ENCODE data around the gene WHRN. TPM values are rescaled to one million over a fixed set of nuclear protein-coding genes. Genes with fewer than 3 reads are reported as not detected.

The WHRN gene
- total and polyA plus RNA-seq, 2 experiments from 2014 or later, result 8.3 to 8.9 TPM

DNA sequence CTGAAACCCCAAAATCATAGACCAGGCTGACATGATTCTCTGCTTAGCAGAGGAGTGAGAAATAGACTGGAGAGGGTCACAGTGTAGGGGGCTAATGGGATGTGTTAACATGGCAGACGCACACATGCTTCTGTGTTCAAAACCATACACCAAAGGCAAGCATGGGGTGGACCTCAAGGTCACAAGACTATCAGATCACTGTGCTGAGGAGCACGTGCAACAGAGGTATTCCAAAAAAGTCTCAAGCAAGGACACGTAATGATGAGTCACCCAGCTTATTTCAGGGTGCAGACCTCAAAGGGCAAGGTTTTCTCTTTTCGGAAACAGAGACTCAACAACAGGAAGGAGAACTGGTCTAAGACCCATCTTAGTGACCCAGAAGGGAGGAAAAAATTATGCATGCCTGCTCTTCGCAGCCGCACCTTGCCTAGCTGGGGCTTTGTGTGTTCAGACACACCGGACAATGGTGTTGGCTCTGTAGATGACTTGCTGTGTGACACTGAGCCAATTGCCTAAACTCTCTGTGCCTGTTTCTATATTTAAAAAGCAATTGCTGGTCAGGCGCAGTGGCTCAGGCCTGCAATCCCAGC, 20.3 kb downstream of the WHRN start:
- no peaks in the 10 kb centered on the region for H3K9me2 ChIP-seq (ENCODE audit: insufficient read depth)
- DNase-seq (ENCODE audit: low spot score) (no peak), ATAC-seq (no peak)
- H3K27me3 Mint-ChIP-seq (ENCODE audit: insufficient read depth, low read depth, poor library complexity), result peaks cover 3% of the 10 kb centered on the region
- H3K27ac ChIP-seq (ENCODE audit: low read depth), result no peak overlapping the region
- no peak overlapping the region for H3K4me2 ChIP-seq
- no peaks in the 10 kb centered on the region for H3K36me3 Mint-ChIP-seq (ENCODE audit: low read depth)
- no peaks in the 10 kb centered on the region for H3K79me2 ChIP-seq (replicated peaks; ENCODE audit: insufficient read depth)
- no peaks in the 10 kb centered on the region for H3K36me3 ChIP-seq (ENCODE audit: insufficient read depth)
- H3F3A ChIP-seq (replicated peaks; ENCODE audit: low read depth), result no peaks in the 10 kb centered on the region
- no peaks in the 10 kb centered on the region for H3K27me3 ChIP-seq (ENCODE audit: insufficient read depth)
- no peaks in the 10 kb centered on the region for H3K9me3 Mint-ChIP-seq
- H3K4me3 ChIP-seq, result no peak overlapping the region
- H4K20me1 ChIP-seq (replicated peaks; ENCODE audit: insufficient read depth), result no peaks in the 10 kb centered on the region; the same call in 1 of the 2 replicates
- H3K4me3 Mint-ChIP-seq, result no peak overlapping the region
- H3K4me1 Mint-ChIP-seq, result peaks cover 11% of the 10 kb centered on the region; the same call in 2 of the 3 replicates
- no peak overlapping the region for H3K27ac Mint-ChIP-seq
- no peak overlapping the region for H2AFZ ChIP-seq
- no peak for TF ChIP-seq CTCF (conservative IDR thresholded peaks at IDR 0.05; ENCODE audit: low read depth in 2 of 2)
- H3K4me1 ChIP-seq (ENCODE audit: insufficient read depth), result no peaks in the 10 kb centered on the region

- DNase-seq (ENCODE audit: low spot score), result no peak
- Histone ChIP-seq H3K4me3 (no peak overlapping the region), H3K36me3 (ENCODE audit: insufficient read depth) (no peaks in the 10 kb centered on the region), H3K27ac (ENCODE audit: low read depth) (no peak overlapping the region), H3K4me1 (ENCODE audit: insufficient read depth) (no peaks in the 10 kb centered on the region), H3K9me2 (ENCODE audit: insufficient read depth) (no peaks in the 10 kb centered on the region), H4K20me1 (replicated peaks; ENCODE audit: insufficient read depth) (no peaks in the 10 kb centered on the region), H3K79me2 (replicated peaks; ENCODE audit: insufficient read depth) (no peaks in the 10 kb centered on the region), H3K27me3 (ENCODE audit: insufficient read depth) (no peaks in the 10 kb centered on the region), H2AFZ (no peak overlapping the region), H3F3A (replicated peaks; ENCODE audit: low read depth) (no peaks in the 10 kb centered on the region), H3K4me2 (no peak overlapping the region)
- H3K27ac Mint-ChIP-seq, result no peak overlapping the region
- H3K36me3 Mint-ChIP-seq (ENCODE audit: low read depth), result no peaks in the 10 kb centered on the region
- H3K9me3 Mint-ChIP-seq, result no peaks in the 10 kb centered on the region
- ATAC-seq, result no peak
- peaks cover 11% of the 10 kb centered on the region; the same call in 2 of the 3 replicates for H3K4me1 Mint-ChIP-seq
- H3K4me3 Mint-ChIP-seq, result no peak overlapping the region
- peaks cover 3% of the 10 kb centered on the region for H3K27me3 Mint-ChIP-seq (ENCODE audit: insufficient read depth, low read depth, poor library complexity)
- TF ChIP-seq ZNF462 (CRISPR knock-in tag; IDR thresholded peaks at IDR 0.05) (no peak), EZH2phosphoT487 (IDR thresholded peaks at IDR 0.05; ENCODE audit: unreplicated experiment) (no peak), ETS1 (IDR thresholded peaks at IDR 0.05) (no peak), POLR2AphosphoS5 (IDR thresholded peaks at IDR 0.05; ENCODE audit: low read depth) (no peak), STAT1 (IDR thresholded peaks at IDR 0.05; ENCODE audit: unreplicated experiment) (no peak), ZNF114 (CRISPR knock-in tag; IDR thresholded peaks at IDR 0.05) (no peak)
- TF ChIP-seq, protein P1, sequence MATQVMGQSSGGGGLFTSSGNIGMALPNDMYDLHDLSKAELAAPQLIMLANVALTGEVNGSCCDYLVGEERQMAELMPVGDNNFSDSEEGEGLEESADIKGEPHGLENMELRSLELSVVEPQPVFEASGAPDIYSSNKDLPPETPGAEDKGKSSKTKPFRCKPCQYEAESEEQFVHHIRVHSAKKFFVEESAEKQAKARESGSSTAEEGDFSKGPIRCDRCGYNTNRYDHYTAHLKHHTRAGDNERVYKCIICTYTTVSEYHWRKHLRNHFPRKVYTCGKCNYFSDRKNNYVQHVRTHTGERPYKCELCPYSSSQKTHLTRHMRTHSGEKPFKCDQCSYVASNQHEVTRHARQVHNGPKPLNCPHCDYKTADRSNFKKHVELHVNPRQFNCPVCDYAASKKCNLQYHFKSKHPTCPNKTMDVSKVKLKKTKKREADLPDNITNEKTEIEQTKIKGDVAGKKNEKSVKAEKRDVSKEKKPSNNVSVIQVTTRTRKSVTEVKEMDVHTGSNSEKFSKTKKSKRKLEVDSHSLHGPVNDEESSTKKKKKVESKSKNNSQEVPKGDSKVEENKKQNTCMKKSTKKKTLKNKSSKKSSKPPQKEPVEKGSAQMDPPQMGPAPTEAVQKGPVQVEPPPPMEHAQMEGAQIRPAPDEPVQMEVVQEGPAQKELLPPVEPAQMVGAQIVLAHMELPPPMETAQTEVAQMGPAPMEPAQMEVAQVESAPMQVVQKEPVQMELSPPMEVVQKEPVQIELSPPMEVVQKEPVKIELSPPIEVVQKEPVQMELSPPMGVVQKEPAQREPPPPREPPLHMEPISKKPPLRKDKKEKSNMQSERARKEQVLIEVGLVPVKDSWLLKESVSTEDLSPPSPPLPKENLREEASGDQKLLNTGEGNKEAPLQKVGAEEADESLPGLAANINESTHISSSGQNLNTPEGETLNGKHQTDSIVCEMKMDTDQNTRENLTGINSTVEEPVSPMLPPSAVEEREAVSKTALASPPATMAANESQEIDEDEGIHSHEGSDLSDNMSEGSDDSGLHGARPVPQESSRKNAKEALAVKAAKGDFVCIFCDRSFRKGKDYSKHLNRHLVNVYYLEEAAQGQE (IDR thresholded peaks at IDR 0.05; ENCODE audit: unreplicated experiment), result no peak
Observed at GRCh38 chr9:114484215-114484853, 20.9 kb downstream of the WHRN start.

All from GM23338 (cell line).